Sigmoid colon (tissue), 3 donors: ENCODE results near the gene CTSA.

Source experiments
- POLR2A ChIP-seq, 2 donors: fragments of 450-650 bp; IDR thresholded peaks; one replicate each; pipeline ENCODE4 v1.6.1; 2016; ENCODE audit warnings: antibody characterized with exemption in 2 of 2, mild to moderate bottlenecking in 2 of 2, moderate library complexity in 2 of 2
- TF ChIP-seq, protein P1 (sequence below), 4 experiments: fragments of 450-650 bp in 3 of 4; fragments of 200-600 bp in 1 of 4; IDR thresholded peaks; one replicate each; pipeline ENCODE4 v1.5.1; 2016 to 2019; ENCODE audit warnings: antibody characterized with exemption in 4 of 4, mild to moderate bottlenecking in 3 of 4, moderate library complexity in 2 of 4

DNA sequence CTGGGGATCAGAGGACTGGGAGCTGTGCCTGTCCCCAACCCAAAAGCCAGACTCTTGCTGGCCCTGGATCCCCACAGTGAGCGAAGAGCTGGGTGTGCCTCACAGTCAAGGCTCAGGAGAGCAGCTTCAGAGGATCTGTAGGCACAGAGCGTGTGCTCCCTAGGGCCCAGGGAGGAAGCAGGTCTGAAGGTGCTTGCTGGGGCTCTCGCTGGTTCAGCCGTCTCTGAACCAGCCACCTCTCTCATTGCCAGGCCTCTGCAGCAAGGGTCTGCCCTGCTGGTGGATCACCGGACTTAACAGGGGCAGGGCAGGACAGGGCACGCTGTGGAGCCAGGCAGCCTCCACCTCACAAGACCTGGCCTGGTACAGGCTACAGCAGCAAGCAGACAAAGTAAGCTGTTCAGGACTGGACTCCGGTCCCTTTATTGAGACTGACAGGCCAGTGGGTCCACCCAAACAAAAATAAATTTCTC, 57.2 kb downstream of the CTSA start:
- no peak for TF ChIP-seq POLR2A (IDR thresholded peaks at IDR 0.05)
- TF ChIP-seq, protein P1, sequence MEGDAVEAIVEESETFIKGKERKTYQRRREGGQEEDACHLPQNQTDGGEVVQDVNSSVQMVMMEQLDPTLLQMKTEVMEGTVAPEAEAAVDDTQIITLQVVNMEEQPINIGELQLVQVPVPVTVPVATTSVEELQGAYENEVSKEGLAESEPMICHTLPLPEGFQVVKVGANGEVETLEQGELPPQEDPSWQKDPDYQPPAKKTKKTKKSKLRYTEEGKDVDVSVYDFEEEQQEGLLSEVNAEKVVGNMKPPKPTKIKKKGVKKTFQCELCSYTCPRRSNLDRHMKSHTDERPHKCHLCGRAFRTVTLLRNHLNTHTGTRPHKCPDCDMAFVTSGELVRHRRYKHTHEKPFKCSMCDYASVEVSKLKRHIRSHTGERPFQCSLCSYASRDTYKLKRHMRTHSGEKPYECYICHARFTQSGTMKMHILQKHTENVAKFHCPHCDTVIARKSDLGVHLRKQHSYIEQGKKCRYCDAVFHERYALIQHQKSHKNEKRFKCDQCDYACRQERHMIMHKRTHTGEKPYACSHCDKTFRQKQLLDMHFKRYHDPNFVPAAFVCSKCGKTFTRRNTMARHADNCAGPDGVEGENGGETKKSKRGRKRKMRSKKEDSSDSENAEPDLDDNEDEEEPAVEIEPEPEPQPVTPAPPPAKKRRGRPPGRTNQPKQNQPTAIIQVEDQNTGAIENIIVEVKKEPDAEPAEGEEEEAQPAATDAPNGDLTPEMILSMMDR (IDR thresholded peaks at IDR 0.05) = no peak
